ENCODE data around the gene RAVER2. TPM values are rescaled to one million over a fixed set of nuclear protein-coding genes. Genes with fewer than 3 reads are reported as not detected.
"Not testable (repeated sequence)": the region's sequence is repeated elsewhere in the genome, so short reads cannot be mapped to it uniquely, and the experiment has no call there.

The RAVER2 gene
- total RNA-seq, 2 experiments from 2014 or later = 0.80 to 1.0 TPM

DNA sequence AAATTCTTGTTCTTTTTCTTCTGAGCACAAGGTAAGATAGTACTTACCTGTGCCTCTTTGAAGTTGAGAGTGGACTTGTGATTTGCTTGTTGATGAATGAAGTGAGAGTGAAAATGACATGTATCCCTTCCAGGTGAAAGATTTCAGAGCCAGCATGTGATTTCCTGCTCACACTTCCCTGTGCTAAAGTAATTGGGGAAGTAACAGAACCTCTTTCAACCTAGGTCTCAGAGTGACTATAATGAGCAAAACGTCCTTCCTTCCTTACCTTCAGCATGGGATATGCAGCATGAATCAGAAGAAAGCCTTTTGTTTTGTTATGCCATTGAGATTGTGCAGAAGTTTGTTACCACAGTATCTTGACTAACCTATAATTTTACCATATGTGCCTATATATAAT is 24.6 kb downstream of the RAVER2 start:
- H3K36me3 ChIP-seq (ENCODE audit: insufficient read depth, low read length) = no peaks in the 10 kb centered on the region
- POLR2A ChIA-PET = interaction anchor here (1.0 to 1.1 kb wide), 3 partner anchors 9 to 61 kb away, joined by 3 to 6 read pairs (median 5); no protein-coding TSS in a partner anchor
- H3K4me3 Mint-ChIP-seq = no peak overlapping the region

DNA sequence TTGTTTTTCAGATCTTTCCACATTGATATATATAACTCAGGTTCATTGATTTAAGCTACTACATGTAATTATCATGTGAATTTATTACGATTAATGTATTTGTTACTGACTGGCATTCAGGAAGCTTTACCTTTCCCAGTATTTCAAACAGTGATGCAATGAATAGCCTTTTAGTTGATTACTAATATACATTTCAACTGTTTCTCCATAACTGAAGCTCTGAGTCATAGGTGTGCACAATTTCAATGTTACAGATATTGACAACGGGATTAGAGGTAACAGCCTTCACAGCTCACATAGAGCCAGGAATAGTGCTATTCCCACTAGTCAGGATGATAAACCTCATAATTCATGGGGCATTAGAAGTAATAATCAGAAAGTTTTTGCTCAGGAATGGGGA is 25.1 kb downstream of the RAVER2 start:
- H3K4me1 Mint-ChIP-seq (ENCODE audit: low read depth) = peaks cover 19% of the 10 kb centered on the region
- Histone ChIP-seq H3K27me3 (ENCODE audit: control insufficient read depth in 1 of 2, insufficient read depth in 2 of 2, low read length in 2 of 2) (no peaks in the 10 kb centered on the region), H3K9me3 (ENCODE audit: control insufficient read depth in 1 of 2, insufficient read depth in 1 of 2, low read length in 2 of 2) (no peaks in the 10 kb centered on the region), H3K27ac (ENCODE audit: low read depth in 1 of 2, low read length in 2 of 2) (no peak overlapping the region), H3K36me3 (ENCODE audit: insufficient read depth, low read length) (no peaks in the 10 kb centered on the region), H3K4me3 (ENCODE audit: low read length) (no peak overlapping the region), H3K4me1 (ENCODE audit: insufficient read depth, low read length) (no peaks in the 10 kb centered on the region)
- POLR2A ChIA-PET = interaction anchor here (1.1 kb wide), 2 partner anchors 24 to 60 kb away, joined by 5 to 6 read pairs; no protein-coding TSS in a partner anchor
- no peaks in the 10 kb centered on the region for H3K27me3 Mint-ChIP-seq
- H3K36me3 Mint-ChIP-seq (ENCODE audit: low read depth) = peaks cover 9% of the 10 kb centered on the region
- intact Hi-C loops (cut with DNase I, micrococcal nuclease) = no loop called here
- ATAC-seq (ENCODE audit: poor library complexity) = no peak
- no peak for DNase-seq
- CTCF ChIA-PET = no interaction called here
- no peak overlapping the region for H3K27ac Mint-ChIP-seq
- TF ChIP-seq CTCF (IDR thresholded peaks at IDR 0.05) = no peak
- H3K9me3 Mint-ChIP-seq = peaks cover 5% of the 10 kb centered on the region
- H3K4me3 Mint-ChIP-seq = no peak overlapping the region

More for the DNA sequence above, 24.6 kb downstream of the RAVER2 start:
- H3K4me1 Mint-ChIP-seq (ENCODE audit: low read depth) = peaks cover 19% of the 10 kb centered on the region
- no peak for TF ChIP-seq CTCF (IDR thresholded peaks at IDR 0.05)
- Histone ChIP-seq H3K27ac (ENCODE audit: low read depth in 1 of 2, low read length in 2 of 2) (no peak overlapping the region), H3K27me3 (ENCODE audit: control insufficient read depth in 1 of 2, insufficient read depth in 2 of 2, low read length in 2 of 2) (no peaks in the 10 kb centered on the region), H3K4me1 (ENCODE audit: insufficient read depth, low read length) (no peaks in the 10 kb centered on the region), H3K4me3 (ENCODE audit: low read length) (no peak overlapping the region), H3K9me3 (ENCODE audit: control insufficient read depth in 1 of 2, insufficient read depth in 1 of 2, low read length in 2 of 2) (no peaks in the 10 kb centered on the region)
- ATAC-seq (ENCODE audit: poor library complexity) (no peak), DNase-seq (no peak)
- H3K9me3 Mint-ChIP-seq = peaks cover 5% of the 10 kb centered on the region
- no peaks in the 10 kb centered on the region for H3K27me3 Mint-ChIP-seq
- peaks cover 9% of the 10 kb centered on the region for H3K36me3 Mint-ChIP-seq (ENCODE audit: low read depth)
- intact Hi-C loops (cut with DNase I, micrococcal nuclease) = no loop called here
- CTCF ChIA-PET = no interaction called here
- H3K27ac Mint-ChIP-seq = no peak overlapping the region

- H3K36me3 ChIP-seq (ENCODE audit: insufficient read depth, low read length); H3K9me3 Mint-ChIP-seq; H3K36me3 Mint-ChIP-seq (ENCODE audit: low read depth); ATAC-seq (ENCODE audit: poor library complexity); H3K4me3 Mint-ChIP-seq; H3K4me1 ChIP-seq (ENCODE audit: insufficient read depth, low read length); POLR2A ChIA-PET; H3K4me3 ChIP-seq (ENCODE audit: low read length); H3K27me3 ChIP-seq (ENCODE audit: control insufficient read depth in 1 of 2, insufficient read depth in 2 of 2, low read length in 2 of 2); H3K27ac Mint-ChIP-seq; intact Hi-C loops (cut with DNase I, micrococcal nuclease); H3K27ac ChIP-seq (ENCODE audit: low read depth in 1 of 2, low read length in 2 of 2); DNase-seq; H3K9me3 ChIP-seq (ENCODE audit: control insufficient read depth in 1 of 2, insufficient read depth in 1 of 2, low read length in 2 of 2); H3K27me3 Mint-ChIP-seq; CTCF ChIA-PET: not testable (repeated sequence)
- H3K4me1 Mint-ChIP-seq (ENCODE audit: low read depth) = peaks cover 19% of the 10 kb centered on the region
These were observed 28.4 kb downstream of the RAVER2 start for GRCh38 chr1:64773306-64773705.

DNA sequence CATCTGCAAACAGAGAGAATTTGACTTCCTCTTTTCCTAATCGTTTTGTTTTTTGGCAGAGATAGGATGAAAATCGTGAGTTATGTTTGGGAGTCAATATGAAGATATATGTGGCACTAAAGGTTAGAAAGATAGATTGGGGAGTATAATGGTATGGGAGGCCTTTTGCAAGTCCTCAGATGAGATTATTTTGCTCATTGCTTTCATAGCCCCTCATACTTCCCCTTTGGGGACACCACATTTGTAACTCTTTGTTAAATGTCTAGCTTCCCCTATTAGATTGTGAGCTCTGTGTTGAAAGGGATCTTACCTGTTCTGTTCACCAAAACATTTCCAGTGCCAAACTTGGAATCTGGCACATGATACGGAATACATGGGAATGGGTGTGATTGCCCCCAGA is 30.2 kb downstream of the RAVER2 start:
- POLR2A ChIA-PET = no interaction called here
- no peak overlapping the region for H3K27ac Mint-ChIP-seq
- no peak for TF ChIP-seq CTCF (IDR thresholded peaks at IDR 0.05)

DNA sequence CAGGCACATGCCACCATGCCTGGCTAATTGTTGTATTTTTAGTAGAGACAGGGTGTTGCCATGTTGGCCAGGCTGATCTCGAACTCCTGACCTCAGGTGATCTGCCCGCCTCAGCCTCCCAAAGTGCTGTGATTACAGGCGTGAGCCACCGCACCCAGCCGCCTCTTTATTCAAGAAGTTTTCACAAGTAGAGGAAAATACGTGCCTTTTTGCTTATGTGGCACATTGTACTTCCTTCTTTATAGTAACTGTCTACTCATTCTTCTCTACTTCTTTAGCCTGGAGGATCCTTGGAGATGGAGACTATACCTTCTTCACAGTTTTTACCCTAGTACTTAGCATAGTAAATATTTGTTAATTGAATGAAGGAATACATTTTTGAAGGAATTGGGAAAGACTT is 37.2 kb downstream of the RAVER2 start:
- H3K4me1 Mint-ChIP-seq (ENCODE audit: low read depth); H3K27ac Mint-ChIP-seq; H3K4me1 ChIP-seq (ENCODE audit: insufficient read depth, low read length); intact Hi-C loops (cut with DNase I, micrococcal nuclease); H3K27me3 Mint-ChIP-seq; H3K27ac ChIP-seq (ENCODE audit: low read depth in 1 of 2, low read length in 2 of 2); ATAC-seq (ENCODE audit: poor library complexity); DNase-seq; H3K4me3 Mint-ChIP-seq; POLR2A ChIA-PET; H3K36me3 Mint-ChIP-seq (ENCODE audit: low read depth); H3K9me3 ChIP-seq (ENCODE audit: control insufficient read depth in 1 of 2, insufficient read depth in 1 of 2, low read length in 2 of 2); CTCF ChIA-PET; H3K9me3 Mint-ChIP-seq; H3K4me3 ChIP-seq (ENCODE audit: low read length); H3K27me3 ChIP-seq (ENCODE audit: control insufficient read depth in 1 of 2, insufficient read depth in 2 of 2, low read length in 2 of 2); H3K36me3 ChIP-seq (ENCODE audit: insufficient read depth, low read length): not testable (repeated sequence)

More for the DNA sequence above, 30.2 kb downstream of the RAVER2 start:
- no peak for DNase-seq
- H3K4me3 Mint-ChIP-seq = no peak overlapping the region
- H3K4me3 ChIP-seq (ENCODE audit: low read length) = no peak overlapping the region
- H3K27ac ChIP-seq (ENCODE audit: low read depth in 1 of 2, low read length in 2 of 2) = no peak overlapping the region
- H3K4me1 Mint-ChIP-seq (ENCODE audit: low read depth) = peaks cover 9% of the 10 kb centered on the region
- CTCF ChIA-PET = no interaction called here
- no peaks in the 10 kb centered on the region for H3K4me1 ChIP-seq (ENCODE audit: insufficient read depth, low read length)
- H3K36me3 Mint-ChIP-seq (ENCODE audit: low read depth) = peaks cover 9% of the 10 kb centered on the region
- ATAC-seq (ENCODE audit: poor library complexity) = no peak
- intact Hi-C loops (cut with DNase I, micrococcal nuclease) = no loop called here
- no peaks in the 10 kb centered on the region for H3K27me3 Mint-ChIP-seq
- no peaks in the 10 kb centered on the region for H3K36me3 ChIP-seq (ENCODE audit: insufficient read depth, low read length)
- no peaks in the 10 kb centered on the region for H3K9me3 ChIP-seq (ENCODE audit: control insufficient read depth in 1 of 2, insufficient read depth in 1 of 2, low read length in 2 of 2)
- H3K27me3 ChIP-seq (ENCODE audit: control insufficient read depth in 1 of 2, insufficient read depth in 2 of 2, low read length in 2 of 2) = no peaks in the 10 kb centered on the region
- H3K9me3 Mint-ChIP-seq = peaks cover 5% of the 10 kb centered on the region

Data from CD4-positive, alpha-beta T cell (primary cell).